ENCODE measurements around the gene CNGA2. TPM values are rescaled to one million over a fixed set of nuclear protein-coding genes. Genes with fewer than 3 reads are reported as not detected.

CNGA2 gene
- total and polyA plus RNA-seq, 9 of the 15 experiments (the other 6 are each of a cell fraction or from before 2014, with no cell fraction given): not detected

DNA sequence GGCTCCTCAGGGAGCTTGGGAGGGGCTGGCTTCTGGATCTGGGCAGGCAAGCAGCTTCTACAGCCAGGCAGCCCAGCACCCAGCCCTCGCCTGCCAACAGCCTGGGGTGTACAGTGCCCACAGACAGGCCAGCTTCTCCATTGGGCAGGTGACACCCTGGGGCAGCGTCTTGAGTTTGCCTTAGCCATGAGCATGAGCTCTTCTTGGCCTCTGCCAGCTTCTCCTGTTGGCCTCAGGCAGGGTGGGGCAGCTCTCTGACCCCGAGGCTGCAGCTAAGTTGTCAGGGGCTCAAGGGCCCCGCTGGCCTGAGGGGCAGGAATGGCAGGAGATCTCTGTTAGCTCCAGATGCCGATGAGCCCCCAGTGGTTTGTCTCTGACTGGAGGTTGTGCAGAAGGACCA is 7.8 kb upstream of the CNGA2 start:
- ATAC-seq: no peak
- BruUV-seq (replicated peaks): no TSS peak
- H3K79me2 ChIP-seq (ENCODE audit: control insufficient read depth, insufficient read depth, low read length): no peaks in the 10 kb centered on the region
- H3K4me3 ChIP-seq: no peak overlapping the region
- no peaks in the 10 kb centered on the region for H4K20me1 ChIP-seq (replicated peaks; ENCODE audit: control insufficient read depth, insufficient read depth, low read length)
- in situ Hi-C loops (cut with MboI) (no loop called here), intact Hi-C loops (cut with micrococcal nuclease) (no loop called here)
- H3K27ac ChIP-seq (ENCODE audit: extremely low read depth, low read depth, low read length): no peak overlapping the region
- H3K27me3 ChIP-seq (ENCODE audit: control insufficient read depth in 2 of 2, insufficient read depth in 2 of 2, low read length in 2 of 2): peaks cover 0 to 14% of the 10 kb centered on the region in 2 experiments; a peak in 1 of 5 replicates
- WGBS (ENCODE audit: insufficient coverage, low coverage, missing lambda C conversion rate): 0% methylated on average over 2 of the region's 5 CpGs
- H3K9me1 ChIP-seq (ENCODE audit: control insufficient read depth, insufficient read depth, low read length): no peaks in the 10 kb centered on the region
- H3K9me3 ChIP-seq (replicated peaks; ENCODE audit: control insufficient read depth, insufficient read depth, low read depth, low read length): no peaks in the 10 kb centered on the region
- peaks cover 0 to 7% of the 10 kb centered on the region in 2 experiments; a peak in 2 of 5 replicates for H3K4me1 ChIP-seq (replicated peaks in 1 of 2; ENCODE audit: control insufficient read depth in 2 of 2, insufficient read depth in 2 of 2, low read length in 2 of 2)
- ChIA-PET POLR2A (interaction anchor here (0.6 to 1.5 kb wide), 4 partner anchors 9 to 1670 kb away, joined by 3 to 4 read pairs (median 4); no protein-coding TSS in a partner anchor), CTCF (ENCODE audit: low intra/inter-chr PET ratio) (no interaction called here)
- FAIRE-seq: no peak
- H3K4me2 ChIP-seq (ENCODE audit: insufficient read depth, low read length): no peak overlapping the region
- no peak overlapping the region for H3K9ac ChIP-seq (ENCODE audit: insufficient read depth in 1 of 2, low read depth in 2 of 2, low read length in 2 of 2)
- DNase-seq (ENCODE audit: extremely low read depth in 1 of 4, low spot score in 3 of 4): no peak
- TF ChIP-seq HDAC8 (tag; IDR thresholded peaks at IDR 0.05) (no peak), POLR3A (IDR thresholded peaks at IDR 0.05; ENCODE audit: borderline replicate concordance, extremely low read depth, insufficient read depth, insufficient read length) (no peak), EWSR1 (IDR thresholded peaks at IDR 0.05; ENCODE audit: borderline replicate concordance, low read depth, partially characterized antibody) (no peak), GATA2 (CRISPR knock-in tag; IDR thresholded peaks at IDR 0.05) (no peak), ZNF12 (CRISPR knock-in tag; IDR thresholded peaks at IDR 0.05) (no peak), SMC3 (conservative IDR thresholded peaks at IDR 0.05; ENCODE audit: insufficient read depth, low read depth, low read length) (no peak), POLR2G (IDR thresholded peaks at IDR 0.05; ENCODE audit: low read depth, low read length) (no peak), FOXP1 (CRISPR knock-in tag; IDR thresholded peaks at IDR 0.05) (no peak), CREBBP (IDR thresholded peaks at IDR 0.05; ENCODE audit: low read depth, low read length) (no peak), ZNF212 (CRISPR knock-in tag; IDR thresholded peaks at IDR 0.05) (no peak), PCBP1 (IDR thresholded peaks at IDR 0.05; ENCODE audit: low read depth, low read length, poor library complexity, severe bottlenecking) (no peak), HMG20B (CRISPR knock-in tag; IDR thresholded peaks at IDR 0.05) (no peak)
- TF ChIP-seq, protein P1, sequence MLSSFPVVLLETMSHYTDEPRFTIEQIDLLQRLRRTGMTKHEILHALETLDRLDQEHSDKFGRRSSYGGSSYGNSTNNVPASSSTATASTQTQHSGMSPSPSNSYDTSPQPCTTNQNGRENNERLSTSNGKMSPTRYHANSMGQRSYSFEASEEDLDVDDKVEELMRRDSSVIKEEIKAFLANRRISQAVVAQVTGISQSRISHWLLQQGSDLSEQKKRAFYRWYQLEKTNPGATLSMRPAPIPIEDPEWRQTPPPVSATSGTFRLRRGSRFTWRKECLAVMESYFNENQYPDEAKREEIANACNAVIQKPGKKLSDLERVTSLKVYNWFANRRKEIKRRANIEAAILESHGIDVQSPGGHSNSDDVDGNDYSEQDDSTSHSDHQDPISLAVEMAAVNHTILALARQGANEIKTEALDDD (IDR thresholded peaks at IDR 0.05): no peak
- TF ChIP-seq, protein P2, sequence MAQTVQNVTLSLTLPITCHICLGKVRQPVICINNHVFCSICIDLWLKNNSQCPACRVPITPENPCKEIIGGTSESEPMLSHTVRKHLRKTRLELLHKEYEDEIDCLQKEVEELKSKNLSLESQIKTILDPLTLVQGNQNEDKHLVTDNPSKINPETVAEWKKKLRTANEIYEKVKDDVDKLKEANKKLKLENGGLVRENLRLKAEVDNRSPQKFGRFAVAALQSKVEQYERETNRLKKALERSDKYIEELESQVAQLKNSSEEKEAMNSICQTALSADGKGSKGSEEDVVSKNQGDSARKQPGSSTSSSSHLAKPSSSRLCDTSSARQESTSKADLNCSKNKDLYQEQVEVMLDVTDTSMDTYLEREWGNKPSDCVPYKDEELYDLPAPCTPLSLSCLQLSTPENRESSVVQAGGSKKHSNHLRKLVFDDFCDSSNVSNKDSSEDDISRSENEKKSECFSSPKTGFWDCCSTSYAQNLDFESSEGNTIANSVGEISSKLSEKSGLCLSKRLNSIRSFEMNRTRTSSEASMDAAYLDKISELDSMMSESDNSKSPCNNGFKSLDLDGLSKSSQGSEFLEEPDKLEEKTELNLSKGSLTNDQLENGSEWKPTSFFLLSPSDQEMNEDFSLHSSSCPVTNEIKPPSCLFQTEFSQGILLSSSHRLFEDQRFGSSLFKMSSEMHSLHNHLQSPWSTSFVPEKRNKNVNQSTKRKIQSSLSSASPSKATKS (CRISPR knock-in tag; IDR thresholded peaks at IDR 0.05): no peak
- TF ChIP-seq, protein P3, sequence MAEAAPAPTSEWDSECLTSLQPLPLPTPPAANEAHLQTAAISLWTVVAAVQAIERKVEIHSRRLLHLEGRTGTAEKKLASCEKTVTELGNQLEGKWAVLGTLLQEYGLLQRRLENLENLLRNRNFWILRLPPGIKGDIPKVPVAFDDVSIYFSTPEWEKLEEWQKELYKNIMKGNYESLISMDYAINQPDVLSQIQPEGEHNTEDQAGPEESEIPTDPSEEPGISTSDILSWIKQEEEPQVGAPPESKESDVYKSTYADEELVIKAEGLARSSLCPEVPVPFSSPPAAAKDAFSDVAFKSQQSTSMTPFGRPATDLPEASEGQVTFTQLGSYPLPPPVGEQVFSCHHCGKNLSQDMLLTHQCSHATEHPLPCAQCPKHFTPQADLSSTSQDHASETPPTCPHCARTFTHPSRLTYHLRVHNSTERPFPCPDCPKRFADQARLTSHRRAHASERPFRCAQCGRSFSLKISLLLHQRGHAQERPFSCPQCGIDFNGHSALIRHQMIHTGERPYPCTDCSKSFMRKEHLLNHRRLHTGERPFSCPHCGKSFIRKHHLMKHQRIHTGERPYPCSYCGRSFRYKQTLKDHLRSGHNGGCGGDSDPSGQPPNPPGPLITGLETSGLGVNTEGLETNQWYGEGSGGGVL (CRISPR knock-in tag; IDR thresholded peaks at IDR 0.05): no peak
- TF ChIP-seq, protein P4, sequence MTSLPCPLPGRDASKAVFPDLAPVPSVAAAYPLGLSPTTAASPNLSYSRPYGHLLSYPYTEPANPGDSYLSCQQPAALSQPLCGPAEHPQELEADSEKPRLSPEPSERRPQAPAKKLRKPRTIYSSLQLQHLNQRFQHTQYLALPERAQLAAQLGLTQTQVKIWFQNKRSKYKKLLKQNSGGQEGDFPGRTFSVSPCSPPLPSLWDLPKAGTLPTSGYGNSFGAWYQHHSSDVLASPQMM (CRISPR knock-in tag; IDR thresholded peaks at IDR 0.05): no peak
- no peak overlapping the region for H2AFZ ChIP-seq (ENCODE audit: low read depth, low read length)
- H3K36me3 ChIP-seq (ENCODE audit: control insufficient read depth, insufficient read depth, low read length): no peaks in the 10 kb centered on the region

Measured in K562 (cell line).